ENCODE data around the gene THOC6.

GRCh38 chr16:3059723-3060242 is 35.9 kb downstream of the THOC6 start:
- TF ChIP-seq CTCF (IDR thresholded peaks at IDR 0.05) (no peak), POLR2A (IDR thresholded peaks at IDR 0.05) (no peak)
